HG02981 (cell line): ENCODE measurements around the gene PIANP.
A peak's percentile ranks its signal among the peaks of the same experiment; 100 is the strongest.

Experiments used
- ATAC-seq: cut with Tn5 transposase; IDR thresholded peaks from one replicate; pipeline ENCODE4 v1.9.1; 2021; ENCODE audit warnings: mild to moderate bottlenecking, moderate library complexity; ENCODE audit not compliant: unreplicated experiment

Gene PIANP

DNA sequence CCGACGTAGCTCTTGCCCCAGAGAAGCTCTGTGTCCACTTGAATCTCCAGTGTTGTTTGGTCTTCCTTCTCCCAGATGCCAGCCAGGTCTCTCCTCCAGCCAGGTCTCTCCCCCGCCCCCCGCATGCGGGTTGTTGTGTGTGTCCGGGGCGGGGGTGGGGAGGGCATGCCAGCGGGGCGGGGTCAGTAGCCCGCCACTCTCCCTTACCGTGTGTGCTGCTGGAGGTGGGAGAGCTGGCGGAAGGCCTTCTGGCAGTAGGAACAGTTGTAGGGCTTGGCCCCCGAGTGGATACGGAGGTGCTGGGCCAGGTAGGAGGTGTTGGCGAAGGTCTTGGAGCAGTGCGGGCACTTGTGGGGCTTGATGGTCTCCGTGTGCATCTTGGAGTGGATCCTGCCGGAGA is 28.5 kb downstream of the PIANP start:
- no peak for ATAC-seq

DNA sequence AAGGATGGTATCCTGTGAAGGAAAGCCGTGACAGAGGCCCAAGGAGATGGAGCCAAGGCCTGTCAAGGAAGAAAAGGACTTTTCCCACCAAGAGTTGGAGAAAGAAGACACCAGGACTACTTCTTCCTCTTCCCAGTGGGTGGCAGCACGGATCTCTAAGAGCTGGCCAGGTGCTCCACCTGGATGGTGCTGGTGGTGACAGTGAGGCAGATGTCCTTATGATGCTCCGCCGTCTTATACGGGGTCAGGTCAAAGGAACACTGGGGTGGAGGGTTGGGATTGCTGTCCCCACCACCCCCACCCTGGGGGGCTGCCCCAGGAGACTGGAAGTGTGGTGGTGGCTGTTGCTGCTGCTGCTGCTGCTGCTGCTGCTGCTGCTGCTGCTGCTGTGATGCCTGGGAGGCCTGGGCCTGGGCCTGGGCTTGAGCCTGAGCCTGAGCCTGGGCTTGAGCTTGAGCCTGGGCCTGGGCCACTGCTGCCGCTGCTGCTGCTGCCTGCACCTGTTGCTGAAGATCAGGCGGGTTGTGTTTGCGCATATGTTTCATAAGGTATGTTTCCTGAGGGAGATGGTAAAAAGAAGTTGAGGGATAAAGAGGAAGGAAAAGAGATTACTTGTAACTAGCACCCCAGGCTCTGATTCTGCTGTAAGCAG is 32.9 kb downstream of the PIANP start:
- ATAC-seq, result no peak

DNA sequence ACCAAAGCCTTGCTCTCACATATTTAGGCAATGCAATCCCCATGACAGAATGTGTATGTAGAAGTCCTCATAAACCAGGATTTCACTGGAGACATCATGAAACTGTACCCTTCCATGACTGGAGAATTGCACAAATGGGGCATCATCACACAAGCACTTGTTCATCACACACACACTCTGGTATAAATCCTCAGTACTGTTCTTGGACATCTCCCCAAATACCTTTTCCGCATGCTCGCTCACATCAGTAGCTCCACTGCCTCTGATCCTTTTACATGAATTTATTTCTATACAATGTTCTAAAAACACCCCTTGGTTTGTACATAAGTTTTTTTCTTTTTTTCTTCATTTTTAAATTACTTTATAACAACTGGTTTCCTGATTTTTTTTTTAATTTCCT is 34.4 kb downstream of the PIANP start:
- no peak for ATAC-seq

DNA sequence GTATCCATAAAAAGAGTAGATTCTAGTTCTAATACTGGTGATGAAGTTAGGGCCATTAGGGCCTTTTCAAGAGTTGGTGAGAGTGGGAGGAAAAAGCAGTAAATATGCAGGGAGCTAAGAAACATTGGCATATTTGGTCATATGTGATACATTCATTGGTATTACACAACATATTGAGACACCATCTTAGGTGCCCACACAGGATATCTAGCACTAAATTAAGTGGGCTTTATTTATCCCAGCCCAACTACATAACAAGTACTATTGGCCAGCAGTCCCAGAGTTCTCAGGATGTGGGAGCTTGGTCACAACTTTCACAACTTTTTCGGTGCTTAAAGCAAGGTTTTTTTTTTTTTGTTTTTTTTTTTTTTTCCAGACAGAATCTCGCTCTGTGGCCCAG is 35.7 kb downstream of the PIANP start:
- ATAC-seq, result no peak

DNA sequence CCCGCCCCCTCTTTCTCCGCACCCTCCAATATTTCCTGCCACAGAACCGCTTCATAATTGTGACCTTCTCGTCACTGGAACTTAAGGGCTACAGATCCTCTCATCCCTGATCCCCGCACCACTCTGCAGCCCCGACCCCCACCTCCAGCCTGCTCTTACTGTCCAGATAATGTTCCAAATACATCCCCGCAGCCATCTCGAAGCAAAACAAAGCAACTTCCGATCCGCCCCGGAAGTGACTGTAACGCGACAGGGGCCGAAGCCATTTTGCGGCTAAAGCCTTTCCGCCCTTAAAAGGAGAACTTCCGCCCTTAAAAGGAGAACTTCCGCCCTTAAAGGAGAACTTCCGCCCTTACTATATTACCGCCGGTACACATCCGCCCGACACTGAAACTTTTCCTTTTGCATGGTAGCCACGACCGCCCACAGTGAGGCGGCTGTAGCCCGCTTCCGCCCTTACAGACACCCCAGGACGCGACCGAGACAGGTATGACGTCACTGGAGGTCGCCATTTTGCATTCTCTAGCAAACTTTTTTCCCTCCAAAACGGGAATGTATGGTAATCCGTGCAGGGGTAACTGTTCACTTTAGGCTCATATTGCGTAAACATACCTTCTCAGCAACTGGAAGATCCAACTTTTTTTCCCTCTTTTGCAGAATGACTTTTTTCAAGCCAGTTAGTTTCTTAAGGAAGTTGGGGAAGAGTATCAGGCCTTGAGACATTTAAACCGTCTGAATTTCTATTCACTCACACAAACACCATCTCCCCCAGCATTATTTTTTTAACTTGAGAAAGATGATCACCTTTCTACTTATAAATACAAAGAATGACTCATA is 37.5 kb downstream of the PIANP start, which contains the start of gene ING4:
Gene ING4, minus strand, starts transcription at position 214 of the 837 bp plus-strand sequence. Its CDS starts 18 bp downstream, at position 196.
- peak; percentile 97 for ATAC-seq

DNA sequence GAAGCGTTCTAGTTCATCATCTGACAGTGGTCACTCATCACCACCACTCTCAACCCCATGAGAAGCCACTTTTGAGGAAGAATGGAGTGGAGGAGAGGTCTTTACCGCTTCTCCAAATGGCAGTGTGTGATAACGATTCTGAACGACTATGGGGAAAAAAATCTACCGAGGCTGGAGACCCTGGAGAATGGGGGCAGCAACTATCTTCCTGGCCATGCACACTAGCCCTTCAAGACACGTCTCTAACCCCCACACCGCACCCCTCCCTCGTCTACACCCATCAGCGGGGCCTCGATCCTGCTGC is 38.1 kb downstream of the PIANP start:
- ATAC-seq, result no peak

DNA sequence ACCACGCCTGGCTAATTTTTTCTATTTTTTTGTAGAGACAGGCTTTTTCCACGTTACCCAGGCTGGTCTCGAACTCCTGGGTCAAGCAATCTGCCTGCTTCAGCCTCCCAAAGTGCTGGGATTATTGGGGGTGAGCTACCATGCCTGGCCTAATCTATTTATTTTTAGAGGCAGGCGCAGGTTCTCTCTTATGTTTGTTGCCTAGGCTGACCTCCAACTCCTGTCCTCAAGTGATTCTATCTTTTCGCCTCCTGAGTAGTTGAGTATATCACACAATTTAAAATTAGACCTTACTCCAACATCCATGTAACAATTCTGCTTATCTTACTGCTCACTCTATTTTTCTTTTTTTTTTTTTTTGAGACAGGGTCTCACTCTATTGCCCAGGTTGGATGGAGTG is 46.6 kb downstream of the PIANP start:
- no peak for ATAC-seq

DNA sequence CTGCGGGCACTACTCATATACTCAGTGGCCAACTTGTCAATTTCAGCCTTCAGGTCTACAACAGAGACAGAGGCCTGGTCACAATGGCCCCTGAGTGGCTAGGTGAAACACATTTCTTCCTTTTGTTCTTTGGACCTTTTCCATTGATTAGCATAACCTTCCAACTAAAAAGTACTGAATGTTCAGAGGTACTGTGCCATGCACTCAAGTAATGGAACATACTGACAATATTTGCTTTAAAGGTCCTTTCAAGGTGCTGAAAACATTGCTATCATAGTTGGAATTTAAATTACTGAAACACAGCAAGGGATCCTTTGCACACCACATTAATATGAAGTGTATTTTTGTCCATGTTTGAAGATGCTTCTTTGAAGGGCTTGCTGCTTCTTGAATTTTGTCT is 47.3 kb downstream of the PIANP start:
- no peak for ATAC-seq

DNA sequence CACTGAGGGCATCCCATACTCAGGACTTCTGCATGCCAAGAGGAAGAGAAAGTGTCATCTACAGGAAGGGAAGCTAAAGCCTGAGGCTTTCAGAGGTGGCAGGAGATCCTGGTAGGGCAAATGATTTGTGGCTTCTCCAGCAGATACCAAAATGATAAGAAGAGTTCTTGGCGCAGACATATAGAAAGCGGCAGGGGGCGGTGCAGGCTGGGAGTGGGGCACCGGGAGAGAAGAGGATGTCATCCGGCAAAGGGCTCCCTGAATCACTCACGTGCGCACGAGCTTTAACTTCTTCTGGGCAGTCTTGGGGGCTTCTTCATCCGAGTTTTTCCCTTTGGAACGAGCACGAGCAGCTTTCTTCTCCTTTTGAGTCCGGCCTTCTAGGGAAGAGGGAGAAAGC is 48.2 kb downstream of the PIANP start:
- no peak for ATAC-seq

DNA sequence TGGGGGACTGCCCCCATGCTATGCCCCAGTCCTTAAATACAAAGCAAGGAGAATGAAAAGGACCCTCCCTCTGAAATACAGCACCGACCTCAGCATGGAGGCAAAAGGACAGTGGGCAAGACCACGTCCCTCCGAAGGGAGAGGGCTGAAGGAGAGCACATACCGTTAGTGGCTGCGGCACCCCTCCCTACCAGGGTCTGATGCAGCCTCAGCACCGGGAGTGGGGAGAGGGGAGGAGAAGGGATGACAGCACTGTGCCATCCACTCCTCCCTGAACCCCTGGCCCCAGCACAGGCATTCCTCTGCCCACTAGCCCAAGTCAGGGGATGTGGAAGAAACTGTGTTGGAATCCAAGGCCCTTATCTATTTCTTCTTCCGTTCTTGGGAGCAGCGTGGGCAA is 49.8 kb downstream of the PIANP start:
- no peak for ATAC-seq

DNA sequence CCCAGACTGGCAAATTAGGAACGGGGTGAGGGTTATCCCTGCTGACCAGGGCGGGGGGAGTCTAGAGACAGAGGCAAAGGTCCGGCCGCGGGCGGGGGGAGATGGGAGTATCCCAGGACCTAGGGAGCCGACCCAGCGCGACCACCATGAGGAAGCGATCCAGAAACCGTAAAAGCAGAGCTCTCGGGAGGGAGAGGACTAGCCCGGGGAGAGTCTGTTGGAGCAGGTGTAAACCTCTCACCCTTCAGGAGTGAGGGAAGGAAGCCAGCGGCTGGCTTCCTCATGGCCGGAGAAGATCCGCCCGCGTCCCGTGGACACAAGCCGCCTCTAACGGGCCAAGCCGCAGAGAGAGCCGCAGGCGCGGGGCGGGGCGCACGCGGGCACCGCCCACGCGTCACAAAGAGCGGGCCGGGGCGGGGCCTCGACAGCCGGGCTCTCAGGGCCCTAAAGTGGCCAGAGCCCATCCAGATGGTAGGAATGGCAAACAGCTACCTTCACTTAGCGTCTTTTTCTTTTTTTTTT is 53.5 kb downstream of the PIANP start, which contains the start of gene ACRBP:
Gene ACRBP, minus strand, starts transcription at position 350 of the 522 bp plus-strand sequence. Its CDS starts 66 bp downstream, at position 284.
- no peak for ATAC-seq

DNA sequence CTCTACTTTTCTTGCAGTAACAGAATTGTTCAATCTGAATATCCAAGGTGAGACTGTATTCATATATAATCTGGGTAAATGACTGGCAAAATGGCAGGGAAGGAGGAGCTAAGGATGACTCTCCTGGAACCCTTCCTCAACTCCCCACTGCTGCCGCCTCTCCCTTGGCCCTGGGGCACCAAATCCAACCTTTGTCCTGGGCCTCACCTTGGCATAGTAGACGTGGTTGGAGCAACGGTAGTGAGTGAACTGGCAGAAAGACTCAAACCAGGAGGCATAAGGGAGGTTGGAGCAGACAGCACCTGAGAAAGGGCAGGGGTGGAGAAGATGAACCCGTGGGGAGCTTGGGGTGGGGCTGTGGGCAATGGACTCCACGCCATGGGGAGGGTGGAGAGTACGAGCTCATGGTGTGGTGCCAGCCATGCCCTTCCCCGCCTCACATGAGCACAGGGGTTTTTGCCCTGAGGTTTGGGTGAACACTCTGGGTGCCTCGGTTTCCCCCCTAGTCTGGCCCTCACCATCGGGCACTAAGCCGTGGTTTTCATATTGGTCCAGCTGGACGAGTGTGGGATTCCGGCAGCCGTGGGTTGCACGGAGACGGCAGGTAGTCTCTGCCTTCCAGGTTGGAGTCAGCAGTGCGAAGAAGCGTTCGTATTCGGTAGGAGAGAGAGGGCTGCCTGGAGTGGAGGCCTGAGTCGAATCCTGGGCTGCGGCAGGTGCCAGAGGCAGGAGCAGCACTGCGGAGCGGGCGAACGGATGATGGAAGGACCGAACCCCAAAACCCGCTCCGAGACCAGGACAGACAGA is 54.1 kb downstream of the PIANP start:
- ATAC-seq, result no peak

DNA sequence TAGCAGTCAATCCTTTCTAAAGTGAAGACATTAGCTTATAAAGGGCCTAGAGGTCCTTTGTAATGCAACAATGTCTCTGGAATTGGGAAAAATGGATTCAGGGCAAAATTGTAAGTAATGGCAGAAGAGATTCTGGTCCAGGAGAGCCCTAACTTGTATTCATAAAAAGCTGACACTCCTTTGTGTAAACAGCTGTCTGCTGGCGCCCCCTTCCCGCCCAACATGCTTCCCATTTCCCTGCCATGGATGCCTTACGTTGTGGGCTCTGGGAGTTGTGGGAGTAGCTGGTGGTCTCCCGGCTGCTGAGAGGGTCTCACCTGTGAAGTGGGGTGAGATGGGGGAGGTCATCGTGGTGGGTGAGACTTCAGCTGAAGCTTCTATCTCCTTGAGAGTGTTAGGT is 55.7 kb downstream of the PIANP start:
- ATAC-seq, result no peak

DNA sequence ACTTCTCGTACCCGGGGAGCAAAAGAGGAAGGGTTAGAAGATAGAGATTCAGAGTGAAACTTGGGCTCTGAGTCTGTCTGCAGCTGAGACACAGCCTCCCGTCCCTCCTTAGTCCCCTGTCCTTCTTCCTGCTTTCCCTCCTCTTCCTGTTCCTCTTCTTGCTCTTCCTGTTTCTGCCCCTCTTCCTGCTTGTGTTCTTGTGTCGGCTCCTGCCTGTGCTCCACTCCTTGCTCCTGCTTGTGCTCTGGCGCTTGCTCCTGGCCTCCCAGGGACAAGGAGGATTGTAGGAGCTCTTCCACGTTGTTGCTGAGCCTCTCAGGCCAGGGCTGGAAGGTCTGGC is 56.4 kb downstream of the PIANP start:
- ATAC-seq, result no peak
